ENCODE data around the gene FBXW11. TPM values are rescaled to one million over a fixed set of nuclear protein-coding genes. Genes with fewer than 3 reads are reported as not detected.

The FBXW11 gene
- total RNA-seq, 1 donor from 2014 or later = 61.4 TPM

Other genes with a start within 250 kb of the FBXW11 start
- 5.5 TPM for gene SMIM23, start 220.8 kb downstream of the FBXW11 start, total RNA-seq (ENCODE audit: insufficient read depth, low replicate concordance)
- 8.2 TPM for gene STK10, start 181.6 kb upstream of the FBXW11 start, total RNA-seq (ENCODE audit: insufficient read depth, low replicate concordance)
- not detected for gene EFCAB9, start 187.5 kb upstream of the FBXW11 start, total RNA-seq (ENCODE audit: insufficient read depth, low replicate concordance)

Data from umbilical cord (tissue), 1 donor.